ENCODE data around the gene PYGB.

DNA sequence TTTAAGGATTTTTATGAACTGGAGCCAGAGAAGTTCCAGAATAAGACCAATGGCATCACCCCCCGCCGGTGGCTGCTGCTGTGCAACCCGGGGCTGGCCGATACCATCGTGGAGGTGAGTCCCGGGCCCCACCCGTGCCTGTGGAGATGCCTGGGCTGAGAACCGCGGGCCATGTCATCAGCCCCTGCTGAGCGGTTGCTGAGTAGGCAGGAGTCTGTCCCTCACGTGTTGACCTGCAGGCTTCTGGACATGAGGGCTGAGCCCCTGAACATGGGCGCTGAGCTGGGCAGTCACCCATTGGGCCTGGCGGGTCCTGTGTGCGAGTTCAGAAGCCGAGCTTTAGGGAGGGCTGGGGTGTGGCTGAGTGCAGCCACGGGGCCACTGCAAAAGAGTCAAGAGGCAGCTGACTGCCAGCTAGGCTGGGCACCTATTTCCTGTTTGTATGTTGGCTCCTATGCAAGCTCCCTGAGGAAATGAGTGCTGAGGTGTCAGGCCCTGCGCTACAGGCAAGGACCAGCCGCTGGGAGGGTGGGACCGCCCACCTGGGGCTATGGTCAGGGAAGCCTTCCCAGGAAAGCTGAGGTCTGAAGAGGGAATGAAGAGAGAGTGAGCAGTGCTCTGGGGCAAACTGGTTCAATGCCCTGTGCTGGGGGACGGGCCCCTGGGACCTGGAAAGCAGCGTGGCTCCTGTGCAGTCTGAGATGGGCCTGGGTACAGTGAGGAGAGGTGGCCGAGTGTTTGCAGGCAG, 34.3 kb downstream of the PYGB start:
- TF ChIP-seq CTCF (IDR thresholded peaks at IDR 0.05): no peak
- TF ChIP-seq EZH2 (IDR thresholded peaks at IDR 0.05; ENCODE audit: borderline replicate concordance, insufficient read depth, low read depth, low read length, poor library complexity, severe bottlenecking): no peak

Measured in B cell (primary cell).